NOMO-1 treated with dmso at 0.1 percent for 144 hours (cell line): ENCODE results near the gene LAYN.

Experiments used
- DNase-seq: peaks from one replicate; lab custom pipeline; 2025; ENCODE audit not compliant: unreplicated experiment; lab: John Stamatoyannopoulos, UW

Gene LAYN

DNA sequence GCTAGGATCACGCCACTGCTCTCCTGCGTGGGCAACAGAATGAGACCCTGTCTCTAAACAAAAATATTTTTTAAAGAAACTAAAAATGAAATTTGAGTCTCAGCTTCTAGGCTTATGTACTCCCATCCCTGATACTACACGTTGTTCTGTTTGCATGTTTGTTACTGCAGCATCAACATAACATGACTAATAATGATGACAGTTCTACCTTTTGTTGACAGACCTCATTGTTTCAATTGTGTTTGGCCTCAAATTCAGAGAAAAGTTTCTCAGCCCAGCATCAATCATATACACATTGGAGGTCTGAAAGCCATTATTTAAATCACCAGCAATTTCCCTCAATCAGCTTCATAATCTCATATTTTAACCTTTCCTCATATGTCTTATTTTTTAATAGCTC lies 20.8 kb downstream of the LAYN start:
- no peak for DNase-seq

- DNase-seq: no peak
Measured at GRCh38 chr11:111561791-111562325, 21.3 kb downstream of the LAYN start.

- no peak for DNase-seq
Measured at GRCh38 chr11:111562692-111563389, 22.3 kb downstream of the LAYN start.

DNA sequence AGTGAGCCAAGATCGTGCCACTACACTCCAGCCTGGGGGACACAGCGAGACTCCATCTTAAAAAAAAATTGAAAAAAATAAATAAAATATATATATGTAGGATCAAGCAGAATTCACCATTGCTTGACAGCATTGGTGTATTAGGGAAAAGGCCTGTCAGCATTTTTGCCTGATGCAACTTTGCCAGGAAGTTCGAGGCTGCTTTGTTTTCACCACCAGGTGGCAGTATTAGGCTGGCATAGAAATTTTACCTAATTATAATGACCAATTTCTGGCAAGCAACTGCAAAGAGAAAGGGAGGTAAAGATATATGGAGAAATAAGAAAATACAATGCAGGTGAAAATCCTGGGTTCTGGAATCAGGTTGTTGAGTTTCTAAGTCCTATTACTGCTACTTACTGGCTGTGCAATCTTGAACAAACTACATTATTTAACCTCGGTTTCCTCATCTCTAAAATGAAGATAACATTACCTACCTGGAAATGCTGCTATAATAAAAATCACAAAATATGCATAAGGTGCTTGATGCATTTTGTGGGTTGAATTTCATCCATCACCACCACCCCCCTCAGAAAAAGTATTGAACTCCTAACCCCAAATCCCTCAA lies 24.7 kb downstream of the LAYN start:
- peak; percentile 13 for DNase-seq

GRCh38 chr11:111566324-111566723 lies 25.8 kb downstream of the LAYN start:
- no peak for DNase-seq

- no peak for DNase-seq
Measured at GRCh38 chr11:111569476-111569875, 29.0 kb downstream of the LAYN start.

- no peak for DNase-seq
Measured at GRCh38 chr11:111570796-111571195, 30.3 kb downstream of the LAYN start.

- no peak for DNase-seq
Measured at GRCh38 chr11:111571829-111572501, 31.4 kb downstream of the LAYN start.

DNA sequence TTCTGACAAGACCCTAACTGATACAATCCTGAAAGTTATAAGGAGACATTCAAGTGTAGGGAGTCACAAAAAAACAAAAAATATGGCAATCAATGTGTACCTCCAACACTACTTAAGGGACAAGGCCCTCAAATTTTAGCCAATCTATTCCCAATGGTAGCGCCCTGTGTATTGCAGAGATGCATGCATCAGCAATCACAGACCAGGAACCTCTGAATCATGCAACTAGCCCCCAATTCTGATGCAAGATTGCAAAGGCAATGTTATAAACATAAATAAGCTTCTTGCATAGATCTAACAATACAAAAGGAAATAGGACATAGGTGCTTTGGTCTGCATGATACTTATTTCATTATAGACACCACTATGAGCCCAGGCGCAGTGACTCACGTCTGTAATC lies 32.1 kb downstream of the LAYN start:
- DNase-seq: no peak

- DNase-seq: no peak
Measured at GRCh38 chr11:111573821-111574249, 33.3 kb downstream of the LAYN start.

DNA sequence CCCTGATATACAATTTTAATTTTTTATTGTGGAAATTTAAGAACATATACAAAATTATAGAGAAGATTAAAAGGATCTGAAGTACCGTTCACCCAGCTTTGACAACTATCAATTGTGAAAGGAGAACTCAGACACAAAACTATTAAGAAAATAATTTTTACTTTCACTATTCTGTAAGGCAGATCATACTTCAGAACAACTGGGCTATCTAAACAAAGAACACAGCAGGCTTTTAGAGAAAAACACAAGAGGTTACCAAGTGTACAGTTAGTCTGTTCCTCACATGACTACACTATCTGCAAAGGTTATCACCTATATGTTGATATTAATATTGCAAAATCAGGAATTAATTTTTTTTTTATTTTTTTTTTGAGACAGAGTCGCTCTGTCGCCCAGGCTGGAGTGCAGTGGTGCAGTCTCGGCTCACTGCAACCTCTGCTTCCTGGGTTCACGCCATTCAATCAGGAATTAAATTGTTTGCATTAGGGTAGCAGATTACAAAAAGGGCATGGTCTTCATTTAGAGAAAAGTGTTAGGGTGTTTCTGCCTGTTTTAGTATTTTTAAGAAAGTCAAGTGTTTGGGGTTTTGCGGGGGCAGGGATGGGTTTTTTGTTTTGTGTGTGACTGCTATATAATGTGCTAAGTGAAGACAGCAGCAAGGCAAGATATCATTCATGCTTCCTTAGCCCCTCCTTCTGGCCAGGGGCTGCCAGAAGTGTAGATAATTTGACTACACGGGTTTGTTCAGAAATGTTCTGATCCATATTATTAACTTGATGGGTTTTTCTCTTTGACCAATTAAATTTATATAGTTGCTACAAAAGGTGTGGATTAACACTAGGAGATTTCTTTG lies 34.1 kb downstream of the LAYN start:
- no peak for DNase-seq

DNA sequence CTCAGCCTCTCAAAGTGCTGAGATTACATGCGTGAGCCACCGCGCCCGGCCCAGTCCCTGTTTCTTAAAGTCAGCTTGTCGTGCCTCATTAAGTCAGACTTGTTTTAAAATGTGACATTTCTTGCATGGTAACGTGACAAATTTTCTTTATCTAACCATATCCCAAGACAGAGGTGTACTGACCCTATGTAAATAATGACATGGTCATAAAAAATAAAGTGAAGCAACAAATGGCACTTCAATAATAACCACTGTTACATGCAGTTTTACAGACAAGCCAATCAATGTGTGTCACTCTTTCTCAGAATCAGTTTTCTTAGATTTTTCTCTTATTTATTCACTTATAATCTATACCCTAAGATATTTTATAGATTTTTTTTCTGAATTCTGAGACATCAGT lies 35.2 kb downstream of the LAYN start:
- no peak for DNase-seq

DNA sequence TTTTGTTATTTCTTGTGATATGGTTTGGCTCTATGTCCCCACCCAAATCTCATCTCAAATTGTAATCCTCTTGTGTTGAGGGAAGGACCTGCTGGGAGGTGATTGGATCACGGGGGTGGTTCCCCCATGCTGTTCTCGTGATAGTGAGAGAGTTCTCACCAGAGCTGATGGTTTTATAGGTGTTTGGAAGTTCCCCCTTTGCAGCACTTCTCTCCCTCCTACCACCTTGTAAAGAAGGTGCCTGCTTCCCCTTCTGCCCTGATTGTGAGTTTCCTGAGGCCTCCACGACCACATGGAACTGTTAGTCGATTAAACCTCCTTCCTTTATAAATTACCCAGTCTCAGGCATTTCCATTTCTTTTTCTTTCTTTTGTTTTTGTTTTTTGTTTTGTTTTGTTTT lies 37.3 kb downstream of the LAYN start:
- DNase-seq: no peak

GRCh38 chr11:111581341-111581740 lies 40.8 kb downstream of the LAYN start:
- no peak for DNase-seq

DNA sequence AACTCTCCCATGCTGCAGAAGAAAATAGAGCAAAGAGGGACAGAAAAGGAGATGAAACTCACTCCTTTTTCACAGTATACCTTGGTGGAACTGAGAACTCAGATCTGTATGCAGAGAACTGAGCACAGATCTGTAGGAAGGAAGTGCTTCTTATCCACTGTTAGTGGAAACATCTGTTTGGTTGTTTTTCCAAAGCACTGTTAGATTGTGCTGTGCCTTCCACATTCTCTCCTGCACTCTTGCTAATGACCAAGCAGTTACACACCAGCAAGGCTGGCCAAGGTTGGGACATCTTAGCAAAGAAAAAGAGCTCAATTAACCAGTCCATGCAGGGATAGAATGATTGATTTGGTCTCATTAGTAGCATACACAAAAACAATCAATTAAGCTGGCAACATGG lies 41.6 kb downstream of the LAYN start:
- no peak for DNase-seq

GRCh38 chr11:111582881-111583280 lies 42.4 kb downstream of the LAYN start:
- no peak for DNase-seq

GRCh38 chr11:111585371-111585770 lies 44.9 kb downstream of the LAYN start:
- no peak for DNase-seq

- no peak for DNase-seq
Measured at GRCh38 chr11:111586388-111586831, 45.9 kb downstream of the LAYN start.

DNA sequence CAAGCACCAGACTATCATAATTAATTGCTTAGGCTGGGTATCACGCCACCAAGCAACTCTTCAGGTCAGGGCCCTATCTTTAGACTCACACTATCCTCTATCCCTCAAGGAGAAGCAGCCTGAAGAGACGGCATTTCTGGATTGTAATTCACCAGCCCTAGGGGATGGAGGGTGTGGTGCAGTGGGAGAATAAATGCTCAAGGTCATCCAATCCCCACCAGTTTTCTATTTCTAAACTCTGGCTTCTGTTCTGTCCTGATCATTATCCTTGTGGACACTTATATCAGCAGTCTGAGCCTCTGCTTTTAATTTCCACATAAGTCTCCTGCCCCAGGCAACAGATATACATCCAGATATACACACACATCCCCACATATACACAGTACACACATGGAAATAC lies 48.6 kb downstream of the LAYN start:
- no peak for DNase-seq

DNA sequence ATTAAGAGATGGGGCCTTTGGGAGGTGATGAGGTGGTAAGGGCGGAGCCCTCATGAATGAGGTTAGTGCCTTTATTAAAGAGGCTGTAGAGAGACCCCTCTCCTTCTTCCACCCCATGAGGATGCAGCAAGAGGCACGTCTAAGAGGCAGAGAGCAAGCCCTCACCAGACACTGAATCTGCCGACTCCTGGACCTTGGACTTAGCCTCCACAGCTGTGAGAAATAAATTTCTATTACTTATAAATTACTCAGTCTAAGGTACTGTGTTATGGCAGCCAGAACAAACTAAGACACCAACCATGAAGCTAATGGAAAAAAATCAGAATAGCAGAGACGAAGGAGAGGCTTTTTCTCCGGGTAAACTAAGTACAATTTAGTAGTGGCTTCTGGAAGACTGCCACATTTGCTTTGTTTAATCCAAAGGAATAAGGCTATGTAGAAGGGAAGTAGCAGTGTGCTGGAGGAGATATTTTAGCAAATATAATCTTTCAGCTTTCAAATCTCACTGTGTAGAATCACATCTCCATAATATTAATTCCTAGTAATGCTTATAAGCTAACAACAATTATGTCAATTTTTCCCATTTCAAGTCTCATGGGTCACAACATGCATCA lies 49.5 kb downstream of the LAYN start:
- DNase-seq: no peak
